ENCODE results near the gene UFSP2. TPM values are rescaled to one million over a fixed set of nuclear protein-coding genes. Genes with fewer than 3 reads are reported as not detected.
A peak's percentile ranks its signal among the peaks of the same experiment; 100 is the strongest.

Gene UFSP2
- total and polyA plus RNA-seq, 2 of the 4 experiments (the other 2 are of a cell fraction), result 21.8 to 43.7 TPM

GRCh38 chr4:185390941-185391340 lies 34.8 kb downstream of the UFSP2 start:
- dilution Hi-C loops (cut with HindIII; ENCODE audit: low sequenced_read_pairs, unreplicated experiment), result no loop called here
- DNase-seq, result no peak
- POLR2A ChIA-PET (ENCODE audit: unreplicated experiment), result no interaction called here
- no peak overlapping the region for H4K5ac ChIP-seq (ENCODE audit: low read depth, low read length)
- H2AK9ac ChIP-seq (replicated peaks; ENCODE audit: low read depth, low read length, poor library complexity), result no peak overlapping the region
- no peak overlapping the region for H2AK5ac ChIP-seq (ENCODE audit: low read depth, low read length)
- H2BK15ac ChIP-seq (ENCODE audit: low read depth, low read length), result no peak overlapping the region
- no peak overlapping the region for H3K23ac ChIP-seq (ENCODE audit: low read depth, low read length)
- intact Hi-C loops (cut with micrococcal nuclease), result no loop called here
- no peak overlapping the region for H3K4ac ChIP-seq (ENCODE audit: low read depth, low read length)
- H2BK5ac ChIP-seq (ENCODE audit: low read depth, low read length, poor library complexity, severe bottlenecking), result peak overlapping the region; percentile 11
- H3K18ac ChIP-seq (ENCODE audit: low read depth, low read length), result no peak overlapping the region
- TF ChIP-seq, protein P1, sequence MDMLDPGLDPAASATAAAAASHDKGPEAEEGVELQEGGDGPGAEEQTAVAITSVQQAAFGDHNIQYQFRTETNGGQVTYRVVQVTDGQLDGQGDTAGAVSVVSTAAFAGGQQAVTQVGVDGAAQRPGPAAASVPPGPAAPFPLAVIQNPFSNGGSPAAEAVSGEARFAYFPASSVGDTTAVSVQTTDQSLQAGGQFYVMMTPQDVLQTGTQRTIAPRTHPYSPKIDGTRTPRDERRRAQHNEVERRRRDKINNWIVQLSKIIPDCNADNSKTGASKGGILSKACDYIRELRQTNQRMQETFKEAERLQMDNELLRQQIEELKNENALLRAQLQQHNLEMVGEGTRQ (IDR thresholded peaks at IDR 0.05; ENCODE audit: low read depth, low read length), result no peak
- TF ChIP-seq, protein P2, sequence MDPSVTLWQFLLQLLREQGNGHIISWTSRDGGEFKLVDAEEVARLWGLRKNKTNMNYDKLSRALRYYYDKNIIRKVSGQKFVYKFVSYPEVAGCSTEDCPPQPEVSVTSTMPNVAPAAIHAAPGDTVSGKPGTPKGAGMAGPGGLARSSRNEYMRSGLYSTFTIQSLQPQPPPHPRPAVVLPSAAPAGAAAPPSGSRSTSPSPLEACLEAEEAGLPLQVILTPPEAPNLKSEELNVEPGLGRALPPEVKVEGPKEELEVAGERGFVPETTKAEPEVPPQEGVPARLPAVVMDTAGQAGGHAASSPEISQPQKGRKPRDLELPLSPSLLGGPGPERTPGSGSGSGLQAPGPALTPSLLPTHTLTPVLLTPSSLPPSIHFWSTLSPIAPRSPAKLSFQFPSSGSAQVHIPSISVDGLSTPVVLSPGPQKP (IDR thresholded peaks at IDR 0.05; ENCODE audit: borderline replicate concordance, low read depth, low read length), result no peak
- TF ChIP-seq CHD1 (IDR thresholded peaks at IDR 0.05; ENCODE audit: low read depth, low read length) (no peak), CEBPB (IDR thresholded peaks at IDR 0.05; ENCODE audit: low read depth, low read length) (no peak), CTCF (conservative IDR thresholded peaks at IDR 0.05; ENCODE audit: low read depth, low read length) (no peak), NFE2L2 (IDR thresholded peaks at IDR 0.05; ENCODE audit: low read depth, low read length) (no peak), SMC3 (IDR thresholded peaks at IDR 0.05; ENCODE audit: low read depth, low read length) (no peak), MAFK (IDR thresholded peaks at IDR 0.05; ENCODE audit: low read depth, low read length) (no peak), RCOR1 (IDR thresholded peaks at IDR 0.05; ENCODE audit: insufficient replicate concordance, low read length) (no peak)
- H3K9me3 ChIP-seq (ENCODE audit: control insufficient read depth, insufficient read depth, low read length), result no peaks in the 10 kb centered on the region
- WGBS, 2 experiments (ENCODE audit: extremely low coverage in 2 of 2, insufficient read length in 1 of 2), result 86% methylated on average over 2 of the region's 6 CpGs; no CpG with 5 or more reads in 1 of the 2 experiments
- H4K91ac ChIP-seq (ENCODE audit: insufficient read depth, low read depth, low read length), result no peak overlapping the region
- peaks cover 3% of the 10 kb centered on the region; the same call in 1 of the 2 replicates for H3K4me1 ChIP-seq (ENCODE audit: control insufficient read depth, insufficient read depth, low read length)
- no peaks in the 10 kb centered on the region for H3K36me3 ChIP-seq (ENCODE audit: control insufficient read depth, insufficient read depth, low read length)
- BruUV-seq (replicated peaks), result no TSS peak
- in situ Hi-C loops (cut with MboI; ENCODE audit: low sequenced_read_pairs), result loop anchor here (5.0 kb wide), 1 partner anchor 189 kb away; the partner anchor contains the start of gene CFAP97
- H2BK120ac ChIP-seq (ENCODE audit: low read depth, low read length), result peak overlapping the region; percentile 9; the same call in 1 of the 2 replicates
- H3K9me1 ChIP-seq (ENCODE audit: insufficient read depth, low read length), result no peaks in the 10 kb centered on the region
- no peak for ATAC-seq (ENCODE audit: low read depth)
- peak overlapping the region; percentile 35; the same call in 1 of the 2 replicates for H3K14ac ChIP-seq (replicated peaks; ENCODE audit: low read depth, low read length)
- H3K27me3 ChIP-seq (ENCODE audit: control insufficient read depth, insufficient read depth, low read length), result no peaks in the 10 kb centered on the region
- no peaks in the 10 kb centered on the region for H4K20me1 ChIP-seq (ENCODE audit: insufficient read depth, low read length)
- H3K4me3 ChIP-seq (ENCODE audit: insufficient read depth, low read depth, low read length), result no peak overlapping the region
- peaks cover 0 to 3% of the 10 kb centered on the region in 2 experiments; a peak in 2 of 4 replicates for H3K79me1 ChIP-seq (ENCODE audit: low read depth in 1 of 2, low read length in 2 of 2)
- H2BK20ac ChIP-seq (ENCODE audit: low read depth, low read length), result no peak overlapping the region
- H3K9ac ChIP-seq (ENCODE audit: low read depth, low read length), result no peak overlapping the region
- no peak overlapping the region for H3K56ac ChIP-seq (ENCODE audit: extremely low read depth, insufficient read depth, low read length)
- CTCF ChIA-PET, result no interaction called here
- H4K8ac ChIP-seq (ENCODE audit: low read depth in 2 of 2, low read length in 2 of 2), result no peak overlapping the region
- no peak overlapping the region for H2AFZ ChIP-seq (replicated peaks; ENCODE audit: low read length, poor library complexity)
- no peak overlapping the region for H3K27ac ChIP-seq (ENCODE audit: insufficient read depth, low read length)
- H3K4me2 ChIP-seq (ENCODE audit: low read depth, low read length), result no peak overlapping the region

Data from IMR-90 (cell line).